SK-N-SH treated with all-trans-retinoic acid at 6 μM for 48 hours (cell line): ENCODE data around the gene MPP3.

Experiments used
- BACH2 ChIP-seq: fragments of 250-450 bp; sonication (Bioruptor Pico); IDR thresholded peaks from 2 replicates; pipeline ENCODE4 v1.9.0; 2021; ENCODE audit warnings: mild to moderate bottlenecking, borderline replicate concordance
- TCF4 ChIP-seq: fragments of 250-450 bp; sonication (Bioruptor Pico); IDR thresholded peaks from 2 replicates; pipeline ENCODE4 v1.8.0; 2021; ENCODE audit warnings: mild to moderate bottlenecking, moderate library complexity, borderline replicate concordance
- TOX ChIP-seq: fragments of 250-450 bp; sonication (Bioruptor Pico); IDR thresholded peaks from 2 replicates; pipeline ENCODE4 v1.8.0; 2021; ENCODE audit warnings: mild to moderate bottlenecking, moderate library complexity, borderline replicate concordance
- TSHZ2 ChIP-seq: fragments of 250-450 bp; sonication (Bioruptor Pico); IDR thresholded peaks from 2 replicates; pipeline ENCODE4 v1.5.0; 2020; ENCODE audit warnings: mild to moderate bottlenecking, moderate library complexity
- ZC3H10 ChIP-seq: fragments of 250-450 bp; sonication (Bioruptor Pico); IDR thresholded peaks from 2 replicates; pipeline ENCODE4 v1.5.1; 2021; ENCODE audit warnings: mild to moderate bottlenecking, moderate library complexity

DNA sequence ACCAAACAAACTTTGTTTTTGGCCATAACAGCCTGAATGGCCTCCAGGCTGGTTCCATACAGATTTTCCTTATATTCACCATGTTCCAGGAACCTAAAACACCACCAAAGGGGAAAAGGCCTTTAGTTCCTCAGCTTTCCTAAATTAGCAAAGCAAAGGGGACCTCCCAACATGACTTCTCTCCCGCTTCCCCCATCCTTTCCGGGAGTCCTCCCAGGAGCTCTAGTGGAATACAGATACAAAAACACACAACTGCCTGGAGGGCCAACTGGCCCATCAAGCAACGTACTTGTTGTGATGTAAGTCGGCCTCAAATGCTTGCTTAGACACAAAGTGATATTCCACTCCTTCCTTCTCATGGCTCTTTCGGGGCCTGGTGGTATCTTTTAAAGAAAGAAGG is 22.1 kb downstream of the MPP3 start:
- TF ChIP-seq TCF4 (no peak), TOX (CRISPR knock-in tag) (no peak), BACH2 (no peak), TSHZ2 (no peak), ZC3H10 (CRISPR knock-in tag) (no peak)
